ENCODE results near the gene TEPSIN.
A peak's percentile ranks its signal among the peaks of the same experiment; 100 is the strongest.

The TEPSIN gene

DNA sequence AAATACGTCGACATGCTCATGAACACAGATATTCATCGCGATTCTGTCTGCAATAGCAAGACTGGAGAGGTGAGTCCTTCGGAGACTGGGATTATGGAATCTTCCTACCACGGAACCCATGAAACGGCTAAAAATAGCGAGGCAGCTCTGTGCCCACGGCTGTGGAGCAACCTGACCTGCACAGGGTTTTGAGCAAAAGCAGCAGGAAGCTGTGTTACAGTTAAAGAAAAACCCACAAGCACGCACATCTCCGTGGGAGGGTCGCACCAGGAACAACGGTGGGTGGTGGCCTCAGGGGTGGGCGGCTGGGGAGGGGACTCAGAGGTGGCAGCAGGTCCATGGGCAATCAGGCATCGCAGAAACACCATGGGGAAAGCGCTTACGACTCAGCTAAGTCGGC lies 31.4 kb upstream of the TEPSIN start:
- no peak for DNase-seq (ENCODE audit: low read depth)

DNA sequence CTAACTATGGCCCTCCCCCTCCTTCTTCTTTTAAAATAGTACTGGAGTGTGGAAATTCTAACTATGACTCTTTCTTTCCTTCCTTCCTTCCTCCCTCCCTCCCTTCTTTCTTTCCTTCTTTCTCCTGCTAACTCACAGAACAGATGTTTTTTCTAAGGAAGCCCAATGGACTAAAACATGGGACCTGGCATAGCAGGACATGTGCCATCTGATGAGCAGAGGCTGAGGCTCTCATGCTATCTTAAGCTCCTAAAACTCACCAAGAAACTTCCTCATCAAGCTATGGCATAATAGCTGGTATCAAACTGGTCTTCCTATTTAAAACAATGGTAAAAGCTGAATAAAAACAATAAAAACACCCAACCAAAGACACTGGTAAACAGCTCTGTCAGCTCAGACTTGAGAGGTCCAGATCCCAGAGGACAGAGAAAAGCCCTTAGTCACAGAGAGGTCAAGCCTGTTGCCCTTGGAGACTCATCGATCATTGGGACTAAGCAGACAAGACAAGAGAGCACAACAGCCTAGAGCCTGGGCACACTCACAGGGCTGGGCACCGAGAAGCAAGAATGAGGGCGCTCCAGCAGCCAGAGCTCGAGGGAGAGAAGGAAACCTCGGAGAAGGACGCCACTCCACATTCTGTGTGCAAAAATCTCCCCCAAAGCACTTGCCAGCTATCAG lies 28.7 kb upstream of the TEPSIN start:
- DNase-seq (ENCODE audit: low read depth), result no peak

DNA sequence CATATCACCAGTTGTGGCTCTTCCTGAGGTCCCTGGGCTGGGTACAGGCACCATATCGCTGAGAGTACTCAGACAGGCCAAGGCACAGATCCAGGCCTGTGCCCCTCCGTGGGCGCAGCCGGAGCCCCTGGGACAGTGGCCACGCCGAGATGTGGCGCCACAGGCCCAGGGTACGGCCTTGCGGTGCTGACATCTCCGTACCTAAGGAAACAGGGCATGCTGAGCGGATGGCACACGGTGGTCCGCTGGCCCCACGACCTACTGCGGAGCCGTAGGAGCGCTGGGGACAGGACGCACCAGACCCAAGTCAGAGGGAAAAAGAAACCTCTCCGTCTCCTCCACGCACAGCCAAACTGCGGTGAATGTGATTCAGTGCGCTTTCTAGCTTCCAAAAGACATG lies 26.7 kb upstream of the TEPSIN start:
- DNase-seq (ENCODE audit: low read depth), result no peak

DNA sequence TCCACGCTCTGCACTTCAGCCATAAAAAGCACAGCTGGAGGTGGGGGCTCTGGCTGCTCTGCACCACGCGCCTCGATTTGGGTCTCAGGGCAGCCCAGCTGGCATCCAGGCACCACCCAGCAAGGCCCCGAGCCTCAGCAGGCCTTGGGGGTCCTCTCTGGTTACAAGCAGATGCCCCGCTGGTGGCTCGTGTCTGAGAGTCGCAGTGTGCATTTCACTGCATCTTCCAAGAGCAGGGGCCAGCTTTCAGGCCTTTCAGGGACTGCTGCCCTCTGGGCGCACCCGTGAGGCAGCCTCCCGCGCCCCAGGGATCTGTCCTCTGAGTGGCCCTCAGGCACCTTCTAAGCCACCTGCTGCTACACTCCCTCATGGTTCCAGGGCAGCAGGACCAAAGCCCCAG lies 25.8 kb upstream of the TEPSIN start:
- no peak for DNase-seq (ENCODE audit: low read depth)

DNA sequence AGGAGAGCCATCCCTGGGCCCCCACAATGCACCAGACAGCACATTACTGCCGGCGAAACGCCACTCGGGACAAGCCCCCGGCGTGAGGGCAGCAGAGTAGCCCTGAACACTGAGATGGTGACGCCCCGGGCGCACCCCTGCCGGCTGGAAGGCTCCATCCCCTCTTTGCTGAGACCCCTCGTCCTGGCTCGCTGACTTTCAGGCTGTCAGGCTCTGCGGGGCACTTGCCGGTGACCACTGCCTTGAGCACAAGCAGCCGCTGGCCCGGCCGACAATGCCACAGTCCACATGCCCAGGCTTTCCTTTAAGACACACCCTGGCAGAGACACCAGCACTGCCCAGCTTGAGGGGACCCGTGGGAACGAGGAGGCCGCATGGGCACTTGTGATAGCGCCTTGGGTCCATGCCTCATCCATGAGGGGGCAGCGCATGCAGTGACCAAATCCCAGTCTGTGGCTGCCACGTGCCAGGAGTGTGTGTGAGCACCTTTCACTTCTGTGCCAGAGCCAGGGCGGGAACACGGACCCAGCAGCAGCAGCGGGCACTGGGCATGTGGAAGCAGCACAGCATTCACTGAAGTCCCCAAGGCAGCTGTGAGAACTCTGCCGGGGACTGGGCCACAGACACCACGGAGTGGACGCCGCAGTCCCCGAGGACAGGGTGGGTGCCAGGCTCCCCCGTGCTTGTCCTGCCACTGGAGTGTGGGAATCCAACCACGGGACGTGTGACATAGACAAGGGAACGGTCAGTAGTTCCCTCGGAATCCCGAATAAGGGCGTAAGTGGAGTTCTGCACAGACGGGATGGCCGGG lies 24.7 kb upstream of the TEPSIN start:
- DNase-seq (ENCODE audit: low read depth), result no peak

DNA sequence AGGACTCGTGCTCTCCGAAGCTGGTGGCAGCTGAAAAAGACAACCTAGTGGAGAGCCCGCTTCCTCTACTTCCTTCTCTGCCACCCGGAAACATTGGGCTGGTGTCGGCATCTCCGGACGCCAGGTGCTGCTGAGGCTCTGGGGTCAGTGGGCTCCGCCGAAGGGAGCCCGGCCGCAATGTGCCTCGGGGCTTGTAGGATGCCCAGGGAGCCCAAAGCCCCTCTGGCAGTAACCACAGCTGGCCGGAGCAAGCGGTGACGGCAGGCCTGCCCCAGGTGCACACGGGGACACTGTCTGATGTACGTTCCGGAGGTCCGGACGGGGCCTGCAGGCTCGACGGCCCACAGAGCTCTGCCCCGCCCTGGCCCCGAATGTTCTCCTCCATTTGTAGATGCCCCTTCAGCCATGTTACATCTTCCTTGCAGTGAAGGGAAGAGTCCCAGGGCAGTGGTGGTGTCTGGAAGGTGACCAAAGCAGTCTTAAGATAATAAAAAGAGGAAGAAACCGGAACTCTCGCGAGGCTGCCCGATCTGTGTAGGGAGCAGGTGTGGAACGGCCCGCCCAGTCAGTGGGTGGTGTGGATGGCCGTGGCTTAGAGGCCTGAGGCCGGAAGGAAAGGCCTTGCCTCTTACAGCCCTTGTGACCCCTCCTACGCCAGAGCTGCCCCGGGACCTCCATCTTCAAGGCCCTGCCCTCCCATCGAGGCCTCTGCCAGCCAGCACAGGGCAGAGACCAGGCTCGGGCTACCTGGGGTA lies 22.9 kb upstream of the TEPSIN start:
- DNase-seq (ENCODE audit: low read depth), result no peak

DNA sequence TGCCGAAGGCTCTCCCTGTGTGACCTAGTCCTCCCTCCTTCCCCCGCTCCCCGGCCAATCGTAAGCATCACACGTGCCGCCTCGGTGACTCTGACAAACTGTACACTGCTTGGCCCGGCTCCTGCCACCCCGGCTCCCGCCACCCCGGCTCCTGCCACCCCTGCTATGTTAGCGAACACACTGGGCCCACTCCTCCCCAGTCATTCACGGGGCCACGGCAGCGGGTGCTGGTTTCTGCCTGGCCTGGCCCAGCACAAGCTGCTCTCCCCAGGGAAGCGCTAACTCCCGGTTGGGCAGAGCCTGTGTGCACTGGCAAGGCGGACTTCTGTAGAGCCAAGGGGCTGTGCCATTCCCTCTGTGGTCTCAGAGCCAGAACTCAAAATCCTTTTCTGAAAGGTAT lies 22.2 kb upstream of the TEPSIN start:
- DNase-seq (ENCODE audit: low read depth), result no peak

DNA sequence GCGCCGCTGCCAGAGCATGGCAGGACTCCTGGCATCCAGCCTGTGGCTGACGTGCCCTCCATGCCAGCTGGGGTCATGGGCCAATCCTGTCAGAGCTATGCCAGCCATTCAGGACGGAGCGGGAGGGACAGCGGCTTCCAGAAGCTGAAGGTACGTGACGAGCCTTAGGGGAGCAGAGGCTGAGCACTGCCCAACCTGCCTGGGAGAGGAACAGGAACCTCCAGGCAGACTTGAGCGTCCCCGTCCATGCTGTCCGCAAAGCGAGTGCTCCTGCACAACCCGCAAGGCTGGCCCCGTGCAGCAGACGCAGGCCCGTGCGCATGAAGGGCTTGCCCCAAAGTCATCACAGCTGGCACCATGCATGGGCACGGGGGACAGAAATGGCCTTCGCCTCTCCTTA lies 21.8 kb upstream of the TEPSIN start:
- DNase-seq (ENCODE audit: low read depth), result no peak

DNA sequence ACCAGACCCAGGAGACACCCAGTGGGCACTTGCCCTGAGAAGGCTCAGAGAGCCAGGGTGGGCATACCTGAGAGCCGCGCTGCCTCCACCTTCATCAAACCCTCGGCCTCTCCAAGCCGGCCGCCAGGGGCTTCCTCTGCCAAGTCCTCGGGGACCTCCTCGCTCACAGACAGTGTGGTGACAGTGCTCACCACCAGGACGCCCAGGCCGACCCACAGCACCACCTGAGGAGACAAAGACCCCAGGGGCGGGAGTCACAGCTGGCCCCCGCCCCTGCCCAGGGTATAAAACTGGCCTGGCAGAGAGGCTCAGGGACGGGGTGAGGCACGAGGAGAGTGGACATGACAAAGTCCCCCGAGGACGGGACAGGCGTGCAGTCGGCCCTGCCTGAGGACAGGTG lies 21.3 kb upstream of the TEPSIN start:
- DNase-seq (ENCODE audit: low read depth), result no peak

DNA sequence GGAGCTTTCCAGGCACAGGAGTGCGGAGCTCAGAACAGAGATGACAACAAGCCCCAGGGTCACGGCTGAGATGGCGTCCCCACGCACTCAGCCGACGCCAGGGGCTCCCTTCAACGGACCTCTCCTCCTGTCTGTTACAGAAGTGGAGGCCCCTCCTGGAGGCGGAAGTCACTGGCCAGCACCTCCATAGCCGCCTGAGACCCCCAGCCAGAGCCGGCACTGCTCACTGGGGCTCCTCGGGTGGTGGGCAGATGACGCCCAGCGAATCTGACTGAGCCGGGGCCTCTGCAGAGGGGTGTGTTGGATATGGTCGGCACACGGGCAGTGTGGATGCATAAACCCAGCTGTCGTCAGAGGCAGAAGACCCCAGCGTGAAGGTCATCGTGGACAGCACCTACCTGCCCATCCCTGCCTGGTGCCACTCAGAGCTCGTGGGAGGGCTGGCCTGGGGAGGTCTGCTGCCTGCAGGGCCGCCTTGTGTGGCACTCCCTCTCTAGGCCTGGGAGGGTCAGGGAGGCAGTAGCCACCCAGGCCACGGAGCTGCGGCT lies 20.3 kb upstream of the TEPSIN start:
- DNase-seq (ENCODE audit: low read depth), result no peak

DNA sequence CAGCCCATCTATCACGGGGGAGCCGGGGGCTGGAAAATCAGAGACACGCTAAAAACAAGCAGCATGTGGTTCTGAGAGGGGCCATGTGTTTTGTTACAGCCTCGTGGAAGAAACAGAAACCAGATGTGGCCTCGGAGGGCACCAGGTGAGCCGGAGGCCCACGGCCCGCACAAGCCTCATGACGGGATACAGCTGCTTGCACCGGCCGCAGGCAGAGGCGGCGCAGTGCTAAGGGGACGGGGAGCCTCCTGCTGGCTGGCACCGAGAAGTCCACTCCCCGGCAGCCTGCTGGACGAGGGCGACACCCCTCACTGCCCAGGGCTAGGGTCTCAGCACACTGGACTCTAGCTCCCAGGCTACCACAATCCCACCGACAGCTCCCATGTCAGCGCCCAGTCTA lies 19.4 kb upstream of the TEPSIN start:
- no peak for DNase-seq (ENCODE audit: low read depth)

DNA sequence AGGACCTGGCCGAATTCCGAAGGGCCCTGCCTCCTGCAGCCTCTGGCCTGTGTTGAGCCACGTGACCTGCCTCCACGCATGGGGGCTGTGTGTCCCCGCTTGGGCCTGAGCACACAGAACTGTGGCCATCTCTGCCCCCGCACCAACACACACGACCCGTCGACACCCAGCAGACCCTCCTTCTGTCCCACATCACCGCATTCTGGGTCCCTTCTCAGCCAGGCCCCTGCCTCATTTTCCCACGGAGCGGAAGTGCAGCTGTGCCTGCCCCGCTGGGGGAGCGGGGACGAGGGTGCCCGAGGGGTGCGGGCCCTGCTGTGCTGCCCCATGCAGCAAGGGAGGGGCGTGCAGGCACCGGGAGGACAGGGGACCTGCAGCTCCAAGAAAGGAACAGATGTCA lies 18.7 kb upstream of the TEPSIN start:
- no peak for DNase-seq (ENCODE audit: low read depth)

DNA sequence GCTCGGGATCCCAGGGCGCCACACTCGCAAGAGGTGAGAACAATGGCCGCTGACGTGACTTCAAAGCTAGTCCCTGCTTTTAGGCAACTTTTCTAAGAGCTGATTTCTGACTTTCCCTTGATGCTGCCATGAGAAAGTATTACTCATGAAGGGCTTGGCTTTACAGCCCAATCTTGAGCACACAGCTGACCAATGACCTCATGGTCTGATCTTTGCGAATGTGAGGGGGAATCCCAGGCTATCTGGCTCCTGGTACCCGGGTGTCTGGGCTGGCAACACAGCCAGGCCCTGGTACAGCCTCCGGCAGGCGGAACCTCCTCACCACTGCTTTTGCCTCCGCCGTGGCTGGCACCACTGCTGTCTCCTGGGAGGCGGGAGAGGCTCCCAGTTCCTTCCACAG lies 17.8 kb upstream of the TEPSIN start:
- DNase-seq (ENCODE audit: low read depth), result no peak

DNA sequence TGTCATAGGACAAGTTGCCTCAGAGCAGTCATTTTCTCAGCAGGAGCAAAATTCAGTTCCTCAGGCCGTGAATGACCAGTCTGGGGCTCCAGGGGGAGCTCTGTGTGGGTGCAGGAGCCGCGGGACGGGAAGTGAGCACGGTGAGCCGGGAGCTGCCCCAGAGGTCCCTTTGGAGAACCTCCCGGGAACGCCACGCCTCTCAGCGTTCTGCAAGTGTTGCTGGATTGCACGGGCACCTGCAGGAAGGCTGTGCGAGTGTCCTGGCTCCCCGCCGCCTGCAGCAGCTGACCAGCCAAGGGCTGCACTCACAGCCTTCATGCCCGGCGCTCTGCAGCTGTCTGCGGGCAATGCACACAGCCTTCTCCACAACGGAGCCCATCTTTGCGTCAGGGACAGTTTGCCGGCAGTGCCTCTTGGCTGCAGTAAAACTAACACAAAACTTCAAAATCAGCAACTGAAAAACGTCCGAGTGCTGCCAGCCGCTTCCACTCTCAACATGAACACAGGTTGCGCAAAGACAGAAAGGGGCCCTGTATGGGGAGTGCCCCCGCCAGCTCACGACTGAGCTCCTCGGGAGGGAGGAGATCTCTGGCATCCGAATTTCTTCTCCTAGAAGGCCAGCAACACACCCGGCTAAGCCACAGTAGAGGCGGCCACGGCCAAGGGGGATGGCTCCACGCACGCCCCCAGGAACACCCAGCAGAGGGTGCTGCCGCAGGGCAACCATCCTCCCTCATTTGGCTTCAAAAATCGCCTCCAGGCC lies 16.3 kb upstream of the TEPSIN start:
- no peak for DNase-seq (ENCODE audit: low read depth)

DNA sequence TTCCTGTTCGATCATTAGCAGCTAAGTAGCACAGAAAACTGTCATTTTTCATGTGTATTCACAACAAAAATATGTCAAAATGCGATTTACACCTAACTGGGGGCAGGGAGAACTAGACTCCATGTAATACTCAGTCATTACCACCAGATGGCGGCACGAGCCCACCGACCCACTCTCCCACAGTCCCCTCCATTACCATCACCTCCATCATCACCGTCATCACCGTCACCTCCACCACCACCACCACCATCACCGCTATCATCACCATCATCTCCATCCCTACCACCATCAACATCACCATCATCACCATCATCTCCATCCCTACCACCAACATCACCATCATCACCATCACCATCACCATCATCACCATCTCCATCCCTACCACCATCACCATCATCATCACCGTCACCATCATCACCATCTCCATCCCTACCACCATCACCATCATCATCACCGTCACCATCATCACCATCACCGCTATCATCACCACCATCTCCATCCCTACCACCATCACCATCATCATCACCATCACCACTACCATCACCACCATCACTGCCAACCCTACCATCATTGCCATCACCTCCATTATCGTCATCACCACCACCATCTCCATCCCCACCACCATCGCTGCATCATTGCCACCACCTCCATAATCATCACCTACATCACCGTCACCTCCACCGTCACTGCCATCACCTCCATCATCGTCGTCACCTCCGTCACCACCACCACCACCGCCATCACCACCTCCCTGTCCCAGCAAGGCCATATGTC lies 14.7 kb upstream of the TEPSIN start:
- DNase-seq (ENCODE audit: low read depth), result peak; percentile 43

DNA sequence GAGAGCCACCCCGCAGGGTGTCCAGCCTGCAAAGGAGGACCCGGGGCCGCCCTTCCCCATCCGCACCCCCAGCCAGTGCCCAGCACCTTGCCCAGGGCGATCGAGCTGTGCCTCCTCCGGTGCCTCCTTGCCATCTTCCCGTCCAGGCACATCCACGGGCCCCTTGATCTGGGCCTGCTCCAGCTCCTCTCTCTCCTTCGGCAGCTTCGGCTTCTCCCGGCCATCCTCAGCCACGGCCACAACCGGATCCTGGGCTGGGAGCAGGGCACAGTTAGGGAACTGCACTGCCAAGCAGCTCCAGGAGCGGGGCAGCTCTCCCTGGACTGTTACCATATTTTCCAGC lies 14.1 kb upstream of the TEPSIN start:
- DNase-seq (ENCODE audit: low read depth), result no peak

DNA sequence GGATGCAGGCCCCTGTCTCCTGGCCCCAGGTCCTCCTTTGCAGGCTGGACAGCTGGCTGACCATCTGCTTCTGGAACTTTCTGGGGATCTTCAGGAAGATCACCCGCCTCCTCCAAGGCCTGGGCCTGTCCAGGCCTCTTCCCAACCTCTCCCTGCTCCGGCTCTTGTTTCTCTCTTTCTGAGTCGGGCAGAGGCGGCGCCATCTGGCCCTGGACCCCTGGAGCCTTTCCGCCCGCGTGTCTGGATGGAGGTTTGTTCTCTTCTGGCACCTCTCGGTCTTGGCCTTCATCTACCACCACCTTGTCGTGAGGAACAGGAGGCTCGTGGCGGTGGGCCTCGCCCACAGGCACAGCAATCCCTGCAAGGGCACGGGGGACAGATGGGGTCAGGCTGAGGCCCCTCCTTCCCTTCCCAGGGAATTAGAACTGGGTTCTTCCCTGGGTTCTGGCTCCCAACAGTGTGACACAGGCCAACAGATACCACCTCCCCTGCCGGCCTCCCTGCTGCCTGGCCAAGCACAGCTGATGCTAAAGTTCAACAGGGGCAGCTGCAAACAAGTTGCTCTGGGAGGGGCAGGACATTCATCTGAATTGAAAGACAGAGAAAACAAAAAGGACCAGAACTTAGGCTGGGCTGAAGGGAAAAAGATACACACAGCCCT lies 13.6 kb upstream of the TEPSIN start:
- DNase-seq (ENCODE audit: low read depth), result no peak

DNA sequence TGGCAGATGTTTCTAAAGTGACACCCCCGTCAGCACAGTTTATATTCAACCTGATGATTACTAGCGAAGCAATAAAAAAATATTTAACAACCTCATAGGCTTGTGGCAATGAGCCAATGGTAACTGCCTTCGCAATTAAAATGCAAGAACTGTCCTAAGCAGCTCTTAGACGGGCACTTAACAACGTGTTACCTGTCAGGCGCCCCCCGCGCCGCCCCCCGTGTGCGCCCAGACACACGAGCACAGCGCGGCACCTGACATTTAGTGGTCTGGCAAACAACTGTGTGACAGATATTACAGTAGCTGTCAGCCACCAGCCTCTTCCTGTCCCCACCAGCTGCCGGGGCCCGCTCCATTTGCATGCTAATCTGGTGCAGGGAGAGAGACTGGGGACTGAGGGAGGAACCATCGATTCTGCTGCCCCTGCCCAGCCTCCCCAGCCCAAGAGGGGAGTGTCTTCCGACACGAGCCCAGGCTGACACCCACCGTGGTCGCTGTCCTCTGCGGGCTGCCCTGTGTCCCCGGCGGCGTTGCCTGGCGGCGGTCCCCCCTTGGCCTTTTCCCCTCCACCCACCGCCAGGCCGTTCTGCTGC lies 12.9 kb upstream of the TEPSIN start:
- no peak for DNase-seq (ENCODE audit: low read depth)

DNA sequence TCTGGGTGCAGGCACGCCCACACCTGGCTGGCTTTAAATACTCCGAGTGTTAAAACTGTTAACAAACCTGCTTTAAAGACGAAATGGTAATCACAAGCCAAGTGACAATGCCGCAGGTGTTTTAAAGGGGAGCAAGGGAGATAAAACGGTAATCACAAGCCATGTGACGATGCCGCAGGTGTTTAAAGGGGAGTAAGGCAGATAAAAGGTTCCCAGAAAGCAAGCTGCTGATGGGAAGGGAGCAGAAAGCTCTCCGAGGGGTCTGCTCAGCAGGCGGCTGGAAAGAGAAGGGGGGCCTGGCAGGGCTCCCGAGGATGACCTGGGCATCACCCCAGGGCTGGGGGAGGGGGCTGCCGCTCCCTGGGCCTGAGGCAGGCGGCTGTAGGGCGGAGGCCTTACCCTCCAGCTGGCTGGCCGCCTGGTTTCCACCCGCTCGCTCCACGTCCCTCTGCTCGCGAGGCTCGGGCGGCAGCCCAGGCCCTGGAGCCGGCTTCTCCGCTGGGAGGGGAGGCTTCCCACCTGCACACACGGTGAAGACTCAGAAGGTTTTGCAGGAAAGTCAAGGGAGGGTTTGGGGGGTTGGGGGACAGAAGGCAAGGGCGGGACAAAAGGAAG lies 12.3 kb upstream of the TEPSIN start:
- no peak for DNase-seq (ENCODE audit: low read depth)
